Mucosa of gallbladder (tissue), 1 donor: Measurements from ENCODE around the gene DHX38. TPM values are rescaled to one million over a fixed set of nuclear protein-coding genes. Genes with fewer than 3 reads are reported as not detected.

Experiments
- DNase-seq: peaks from one replicate; pipeline ENCODE4 v3.0.0-alpha.2; 2020; ENCODE audit warnings: low spot score
- total RNA-seq: library from RNA; stranded (reverse); gene quantifications from one replicate; pipeline ENCODE4 v1.2.1, GENCODE V29; 2021
- donor health status: DM: no; HTN: no; CAD: no.

DHX38 gene
- total RNA-seq, 1 donor from 2014 or later: 55.7 TPM

DNA sequence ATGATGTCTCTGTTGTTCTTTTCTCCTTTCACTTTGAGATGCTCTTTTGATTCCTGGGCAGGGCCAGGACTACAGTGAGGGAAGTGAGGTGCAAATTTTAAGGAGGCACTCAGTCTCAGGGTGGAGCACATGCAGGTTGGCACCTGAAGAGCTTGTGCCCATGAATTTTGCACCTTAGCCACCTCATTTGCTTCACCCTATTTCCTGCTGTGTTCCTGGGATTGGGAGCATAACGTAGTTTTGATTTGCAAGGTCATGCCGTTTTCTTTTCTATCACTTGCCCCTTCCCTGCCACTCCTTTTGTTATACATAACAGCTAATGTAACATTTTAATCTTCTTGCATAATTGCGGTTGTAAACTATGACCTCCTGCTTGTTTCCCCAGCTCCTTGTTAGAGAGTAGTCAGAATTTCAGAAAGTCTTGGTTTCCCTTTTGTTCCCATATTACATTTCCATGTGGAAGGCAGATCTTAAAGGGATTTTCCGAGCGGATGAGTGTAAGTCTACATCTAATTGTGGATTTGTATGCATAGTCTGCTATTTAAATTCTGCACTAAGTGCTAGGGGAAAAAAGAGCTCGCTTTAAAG is 68.6 kb downstream of the DHX38 start:
- no peak for DNase-seq

Other genes starting within 250 kb of the DHX38 start
- gene ATXN1L, start 247.9 kb upstream of the DHX38 start, total RNA-seq: 30.0 TPM
- 9.3 TPM for gene ZNF821, start 209.7 kb upstream of the DHX38 start, total RNA-seq
- 225 TPM for gene IST1, start 198.3 kb upstream of the DHX38 start, total RNA-seq
- gene PKD1L3, start 93.4 kb upstream of the DHX38 start, total RNA-seq: 0.17 TPM
- gene DHODH, start 85.1 kb upstream of the DHX38 start, total RNA-seq: 5.8 TPM
- 27.5 TPM for gene HP, start 39.3 kb upstream of the DHX38 start, total RNA-seq
- gene HPR, start 30.6 kb upstream of the DHX38 start, total RNA-seq: 0.43 TPM
- gene TXNL4B, start 227 bp upstream of the DHX38 start, total RNA-seq: 14.0 TPM
- 0.66 TPM for gene PMFBP1, start 78.3 kb downstream of the DHX38 start, total RNA-seq